GM18858 (cell line): ENCODE data around the gene LARP4.
"Not testable (repeated sequence)": the region's sequence is repeated elsewhere in the genome, so short reads cannot be mapped to it uniquely, and the experiment has no call there.

Source experiments
- ATAC-seq: cut with Tn5 transposase; IDR thresholded peaks from one replicate; pipeline ENCODE4 v1.9.1; 2021; ENCODE audit not compliant: unreplicated experiment

LARP4 gene

DNA sequence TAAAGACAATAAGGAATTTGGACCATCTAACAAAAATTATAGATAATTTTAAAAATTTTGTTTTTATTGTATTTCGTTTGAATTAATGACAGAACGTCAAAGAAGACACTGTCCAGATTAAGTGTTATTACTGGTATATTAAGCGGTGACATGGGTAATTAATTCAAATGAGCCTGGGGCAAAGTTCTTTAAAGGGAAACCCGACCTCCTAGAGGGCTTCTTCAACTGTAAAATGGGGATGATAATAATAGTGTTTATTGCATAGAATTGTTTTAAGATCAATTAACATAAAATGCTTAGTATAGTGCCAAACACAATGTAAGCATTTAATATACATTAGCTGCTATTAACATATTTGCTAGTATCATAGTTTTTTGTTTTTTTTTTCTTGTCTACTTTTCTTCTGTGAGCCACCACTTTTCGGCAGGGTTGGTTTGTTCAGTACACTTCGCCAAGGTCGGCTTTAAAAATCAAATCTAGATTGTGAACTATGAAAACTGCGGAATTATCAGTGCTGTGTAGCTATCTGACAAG, 514 bp upstream of the LARP4 start:
- ATAC-seq = peak; percentile 9

DNA sequence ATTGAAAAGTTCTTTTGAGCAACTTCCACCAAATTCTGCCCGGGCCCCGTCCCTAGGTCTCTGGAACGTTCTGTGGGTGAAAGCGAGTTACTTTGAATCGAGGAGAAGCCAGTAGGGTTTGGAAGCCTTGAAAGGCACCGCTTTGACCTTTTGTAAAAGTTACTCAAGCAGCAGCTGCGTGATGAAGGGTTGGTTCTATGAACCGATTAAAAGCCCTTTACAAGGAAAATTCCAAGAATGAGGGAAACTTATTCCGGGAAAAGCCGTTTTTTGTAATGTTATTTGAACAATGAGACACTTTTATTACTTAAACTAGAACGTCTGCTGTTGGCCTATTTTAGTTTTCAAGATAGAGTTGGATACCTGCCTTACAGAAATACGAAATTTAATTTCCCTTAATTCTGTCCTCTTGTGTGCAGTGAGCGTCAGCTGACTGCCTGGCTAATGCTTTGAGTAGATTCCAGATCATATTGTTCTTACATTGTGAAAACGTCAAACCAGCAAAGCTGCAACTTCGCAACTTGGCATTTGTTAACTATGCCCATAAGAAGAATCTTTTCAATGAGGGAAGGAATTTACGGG, 906 bp downstream of the LARP4 start:
- no peak for ATAC-seq

DNA sequence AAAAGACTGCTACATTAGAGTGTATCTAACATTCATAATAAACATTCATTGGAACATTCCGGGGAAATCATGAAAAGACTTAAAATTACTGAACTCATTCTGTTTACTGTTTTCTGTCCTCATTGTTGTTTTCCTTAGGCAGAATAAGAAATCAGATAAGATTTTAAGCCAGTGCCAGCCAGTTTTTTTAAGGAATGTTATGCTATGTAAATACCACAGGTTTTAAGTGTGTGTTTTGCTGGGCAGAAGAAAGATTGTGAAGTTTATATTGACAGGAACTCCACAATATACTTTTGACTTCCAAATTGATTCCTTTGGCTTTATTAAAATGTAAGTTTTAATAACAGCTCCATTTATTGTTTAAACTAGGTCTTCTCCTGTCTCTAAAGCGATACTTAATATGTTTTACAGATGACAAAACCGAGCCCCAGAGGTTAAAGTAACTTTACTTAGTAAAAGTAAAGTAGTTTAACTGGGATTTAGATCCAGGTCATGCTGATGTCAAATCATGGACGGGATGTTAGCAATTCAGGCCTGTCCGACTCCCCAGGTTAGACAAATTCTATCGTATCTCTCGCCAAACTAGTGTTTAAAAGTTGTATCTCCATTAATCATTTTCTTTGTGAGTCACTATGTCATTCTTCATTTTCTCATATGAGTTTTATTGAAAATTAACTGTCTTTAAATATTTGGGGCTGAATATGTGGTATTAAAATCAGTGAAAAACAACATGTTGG, 1.7 kb downstream of the LARP4 start:
- no peak for ATAC-seq

DNA sequence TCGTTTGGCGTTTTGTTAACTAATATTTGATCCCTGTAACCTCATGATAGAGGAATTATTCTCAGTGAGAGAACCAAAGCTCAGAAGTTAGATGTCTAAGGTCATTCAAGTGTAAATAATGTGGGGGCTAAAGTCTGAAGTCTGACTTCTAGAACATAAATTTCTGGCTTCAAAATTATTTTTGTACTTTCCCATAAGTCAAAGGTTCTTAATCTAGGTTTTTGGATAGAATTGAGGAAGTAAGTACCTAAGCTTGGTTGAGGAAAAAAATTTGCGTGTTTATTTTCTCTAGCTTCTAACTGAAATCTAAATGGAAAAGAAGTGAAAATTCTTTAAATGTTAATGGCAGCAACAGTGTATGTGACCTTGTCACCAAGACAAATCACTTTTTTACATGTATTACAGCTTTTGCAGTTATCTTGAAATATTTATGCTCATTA, 2.3 kb downstream of the LARP4 start:
- no peak for ATAC-seq

DNA sequence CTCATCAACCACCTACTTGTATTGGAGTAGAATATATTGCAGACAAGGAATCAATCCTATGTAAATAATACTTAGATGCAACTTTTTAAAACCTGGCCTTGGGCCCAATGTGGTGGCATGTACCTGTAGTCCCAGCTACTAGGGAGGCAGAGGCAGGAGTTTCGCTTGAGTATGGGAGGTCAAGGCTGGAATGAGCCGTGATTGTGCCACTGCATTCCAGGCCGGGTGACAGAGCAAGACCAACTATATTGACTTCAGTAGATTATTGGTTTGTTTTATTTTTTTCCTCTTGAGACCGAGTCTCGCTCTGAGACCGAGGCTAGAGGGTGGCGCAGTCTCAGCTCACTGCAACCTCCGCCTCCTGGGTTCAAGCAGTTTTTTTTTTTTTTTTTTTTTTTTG, 3.6 kb downstream of the LARP4 start:
- ATAC-seq = no peak

DNA sequence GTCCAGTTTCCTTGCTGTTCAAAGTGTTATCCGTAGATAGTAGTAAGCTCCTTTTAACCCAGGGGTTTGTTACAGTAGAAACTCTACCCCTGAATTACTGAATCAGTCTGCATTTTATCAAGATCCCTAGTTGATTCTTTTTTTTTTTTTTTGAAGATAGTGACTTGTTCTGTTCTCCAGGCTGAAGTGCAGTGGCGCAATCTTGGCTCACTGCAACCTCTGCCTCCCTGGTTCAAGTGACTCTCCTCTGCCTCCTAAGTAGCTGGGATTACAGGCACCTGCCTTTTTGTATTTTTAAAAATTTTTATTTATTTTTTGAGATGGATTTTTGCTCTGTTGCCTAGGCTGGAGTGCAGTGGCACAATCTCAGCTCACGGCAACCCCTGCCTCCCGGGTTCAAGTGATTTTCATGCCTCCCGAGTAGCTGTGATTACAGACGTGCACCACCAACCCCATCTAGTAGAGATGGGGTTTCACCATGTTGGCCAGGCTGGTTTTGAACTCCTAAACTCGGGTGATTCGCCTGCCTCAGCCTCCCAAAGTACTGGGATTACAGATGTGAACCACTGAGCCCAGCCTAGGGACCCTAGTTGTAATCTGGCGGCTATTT, 10.5 kb downstream of the LARP4 start:
- ATAC-seq = no peak

DNA sequence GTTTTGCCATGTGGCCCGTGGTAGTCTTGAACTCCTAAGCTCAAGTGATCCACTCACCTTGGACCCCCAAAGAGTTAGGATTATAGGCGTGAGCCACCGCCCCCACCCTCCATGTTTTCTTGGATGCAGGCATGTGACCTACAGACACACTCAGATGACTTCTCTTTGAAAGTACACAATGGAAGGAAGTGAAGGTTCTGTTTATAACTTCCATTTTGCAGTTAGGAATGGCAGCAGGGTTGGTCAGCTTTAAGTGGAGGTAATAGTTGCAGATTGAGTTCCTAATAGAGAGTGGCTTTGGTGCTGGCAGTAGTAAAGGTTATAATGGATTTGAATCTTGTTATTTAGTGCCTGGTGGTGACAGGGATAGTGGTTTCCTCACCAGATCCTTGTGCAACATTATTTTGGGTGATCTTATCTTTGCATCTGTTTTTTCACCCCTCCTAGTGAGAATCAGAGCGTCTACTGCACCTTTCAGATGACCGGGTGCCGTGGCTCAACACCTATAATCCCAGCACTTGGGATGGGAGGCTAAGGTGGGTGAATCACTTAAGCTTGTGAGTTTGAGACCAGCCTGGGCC, 15.3 kb downstream of the LARP4 start:
- no peak for ATAC-seq

DNA sequence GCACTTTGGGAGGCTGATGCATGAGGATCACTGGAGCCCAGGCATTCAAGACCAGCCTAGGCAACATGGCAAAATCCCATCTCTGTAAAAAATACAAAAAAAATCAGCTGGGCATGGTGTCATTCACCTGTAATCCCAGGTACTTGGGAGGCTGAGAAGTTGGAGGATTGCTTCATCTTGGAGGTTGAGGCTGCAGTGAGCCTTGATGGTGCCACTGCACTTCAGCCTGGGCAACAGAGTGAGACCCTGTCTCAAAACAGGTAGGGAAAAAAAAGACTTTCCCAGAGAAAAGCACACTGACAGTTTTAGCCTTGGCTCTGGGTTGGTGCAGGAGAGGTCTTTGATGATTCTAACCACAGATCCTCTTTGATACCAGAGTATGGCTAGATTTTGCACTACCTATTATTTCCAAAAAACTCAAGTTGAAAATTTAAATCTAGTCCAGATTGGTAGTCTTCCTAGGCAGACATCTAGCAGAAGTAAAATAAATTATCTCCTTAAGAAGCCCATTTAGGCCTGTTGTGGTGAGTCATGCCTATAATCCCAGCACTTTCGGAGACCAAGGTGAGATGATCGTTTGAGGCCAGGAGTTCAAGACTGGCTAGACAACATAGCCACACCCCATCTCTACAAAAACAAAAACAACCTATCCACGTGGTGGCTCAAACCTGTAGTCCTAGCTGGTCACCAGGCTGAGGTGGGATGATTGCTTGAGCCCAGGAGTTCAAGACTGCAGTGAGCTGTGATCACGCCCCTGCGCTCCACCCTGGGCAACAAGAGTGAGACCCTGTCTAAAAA, 18.6 kb downstream of the LARP4 start:
- ATAC-seq = no peak

DNA sequence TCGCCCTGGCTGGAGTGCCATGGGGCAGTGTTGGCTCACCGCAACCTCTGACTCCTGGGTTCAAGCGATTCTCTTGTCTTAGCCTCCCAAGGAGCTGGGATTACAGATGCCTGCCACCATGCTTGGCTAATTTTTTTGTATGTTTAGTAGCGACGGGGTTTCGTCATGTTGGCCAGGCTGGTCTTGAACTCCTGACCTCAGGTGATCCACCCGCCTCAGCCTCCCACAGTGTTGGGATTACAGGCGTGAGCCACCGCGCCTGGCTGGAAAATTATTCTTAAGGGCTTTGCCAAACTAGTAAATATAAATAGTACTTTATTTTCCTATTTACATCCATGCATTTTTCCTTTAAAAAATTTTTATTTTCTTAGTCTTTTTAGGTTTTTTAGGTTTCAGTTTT, 22.2 kb downstream of the LARP4 start:
- ATAC-seq = not testable (repeated sequence)

DNA sequence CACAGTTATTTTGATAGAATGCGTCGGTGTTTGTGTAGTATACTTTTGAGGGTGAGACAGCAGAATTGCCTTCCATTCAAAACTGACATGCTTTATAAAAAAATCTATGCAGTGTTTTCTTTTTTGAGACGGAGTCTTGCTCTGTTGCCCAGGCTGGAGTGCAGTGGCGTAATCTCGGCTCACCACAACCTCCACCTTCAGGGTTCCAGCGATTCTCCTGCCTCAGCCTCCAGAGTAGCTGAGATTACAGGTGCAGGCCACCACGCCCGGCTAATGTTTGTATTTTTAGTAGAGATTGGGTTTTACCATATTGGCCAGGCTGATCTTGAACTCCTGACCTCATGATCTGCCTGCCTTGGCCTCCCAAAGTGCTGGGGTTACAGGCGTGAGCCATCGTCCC, 22.7 kb downstream of the LARP4 start:
- not testable (repeated sequence) for ATAC-seq

DNA sequence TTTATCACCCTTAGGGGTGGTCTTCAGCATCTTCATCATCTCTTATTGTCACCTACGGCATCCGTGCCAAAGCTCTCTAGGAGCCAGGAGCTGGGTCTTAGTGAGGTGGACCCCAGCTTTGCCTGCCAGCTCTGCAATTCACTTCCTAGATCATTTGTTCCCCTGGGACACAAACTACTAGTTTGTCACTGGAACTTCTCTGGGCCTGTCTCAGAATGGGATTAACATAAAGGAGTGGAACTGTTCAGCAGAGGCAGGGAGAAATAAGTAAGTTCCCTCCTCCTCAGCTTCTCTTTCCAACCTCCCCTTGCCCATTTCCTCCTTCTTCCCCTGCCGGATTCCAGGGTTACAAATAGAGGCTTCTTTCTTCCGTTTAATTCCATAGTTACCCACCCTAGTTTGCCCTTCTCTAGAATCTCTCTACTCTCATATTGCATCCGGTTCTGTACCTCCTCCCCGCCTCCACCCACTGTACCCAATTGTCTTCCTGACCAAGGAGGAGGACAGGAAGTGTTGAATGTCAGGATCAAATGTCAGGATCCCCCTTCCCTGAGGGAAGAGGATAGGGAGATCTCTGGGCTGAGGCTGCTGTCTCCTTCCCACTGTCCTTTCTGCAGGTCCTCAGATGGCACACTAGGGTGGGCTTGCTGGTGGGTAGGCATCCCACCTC, 25.0 kb downstream of the LARP4 start:
- no peak for ATAC-seq

DNA sequence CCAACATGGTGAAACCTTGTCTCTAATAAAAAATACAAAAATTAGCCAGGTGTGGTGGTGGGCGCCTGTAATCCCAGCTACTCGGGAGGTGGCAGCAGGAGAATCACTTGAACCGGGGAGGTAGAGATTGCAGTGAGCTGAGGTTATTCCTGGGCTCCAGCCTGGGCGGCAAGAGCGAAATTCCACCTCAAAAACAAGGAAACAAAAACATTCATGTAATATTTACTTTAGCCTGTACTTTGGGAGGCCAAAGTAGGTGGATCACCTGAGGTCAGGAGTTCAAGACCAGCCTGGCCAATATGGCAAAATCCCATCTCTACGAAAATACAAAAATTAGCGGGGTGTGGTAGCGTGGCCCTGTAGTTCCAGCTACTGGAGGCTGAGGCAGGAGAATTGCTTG, 31.0 kb downstream of the LARP4 start:
- ATAC-seq = not testable (repeated sequence)

DNA sequence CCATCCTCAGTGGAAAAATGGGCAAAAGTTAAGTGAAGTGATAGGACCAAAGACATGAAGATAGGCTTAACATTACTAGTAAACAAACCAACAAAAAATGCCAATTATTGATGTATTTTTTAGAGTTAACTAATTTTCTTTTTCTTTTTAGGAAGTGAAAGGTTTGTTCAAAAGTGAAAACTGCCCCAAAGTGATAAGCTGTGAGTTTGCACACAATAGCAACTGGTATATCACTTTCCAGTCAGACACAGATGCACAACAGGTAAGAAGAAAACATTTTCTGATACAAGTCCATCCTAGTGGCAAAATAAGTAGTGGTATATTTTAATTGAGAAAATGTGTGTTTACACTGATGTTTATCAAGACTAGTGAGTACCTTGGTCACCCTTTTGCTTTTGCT, 39.6 kb downstream of the LARP4 start:
- ATAC-seq = no peak

DNA sequence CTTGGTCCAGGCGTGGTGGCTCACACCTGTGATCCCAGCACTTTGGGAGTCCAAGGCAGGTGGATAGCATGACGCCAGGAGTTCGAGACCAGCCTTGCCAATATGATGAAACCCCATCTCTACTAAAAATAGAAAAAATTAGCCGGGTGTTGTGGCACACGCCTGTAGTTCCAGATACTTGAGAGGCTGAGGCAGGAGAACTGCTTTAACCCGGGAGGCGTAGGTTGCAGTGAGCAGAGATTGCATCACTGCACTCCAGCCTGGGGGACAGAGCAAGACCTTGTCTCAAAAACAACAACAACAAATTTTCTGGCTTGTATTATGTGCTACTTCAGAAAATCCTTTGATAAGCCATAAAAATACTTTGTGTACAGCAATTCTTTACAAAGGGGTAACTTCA, 41.1 kb downstream of the LARP4 start:
- no peak for ATAC-seq

DNA sequence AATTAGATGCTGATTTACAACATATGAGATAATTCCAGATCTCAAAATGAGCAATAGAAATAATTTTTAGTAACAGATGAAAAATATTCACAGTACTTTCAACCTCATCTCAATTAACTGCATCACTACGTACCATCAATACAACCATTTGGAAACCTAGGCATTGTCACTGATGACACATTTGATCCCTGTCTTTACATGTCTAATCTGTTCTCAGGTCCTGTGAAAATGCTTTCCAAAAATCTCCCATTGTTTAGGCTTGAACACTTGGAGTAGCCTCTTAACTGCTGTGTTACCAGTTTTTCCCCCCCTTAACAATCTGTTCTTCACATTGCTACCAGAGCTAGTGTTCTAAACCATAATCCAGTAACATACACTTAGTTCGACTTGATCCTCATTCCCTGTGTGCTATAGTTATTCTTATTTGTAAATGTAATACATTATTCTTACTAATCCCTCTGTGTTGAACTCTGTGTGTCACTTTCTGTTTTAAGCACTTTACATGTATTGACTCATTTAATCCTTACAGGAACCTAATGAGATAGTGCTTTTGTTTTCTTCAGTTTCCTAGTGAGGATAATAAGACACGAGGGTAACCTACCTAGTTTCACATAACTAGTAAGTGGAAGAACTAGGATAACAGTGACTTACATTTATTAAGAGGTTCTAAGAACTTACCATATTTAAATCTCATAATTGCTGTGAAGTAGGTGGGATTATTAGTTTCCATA, 41.7 kb downstream of the LARP4 start:
- peak; percentile 37 for ATAC-seq

DNA sequence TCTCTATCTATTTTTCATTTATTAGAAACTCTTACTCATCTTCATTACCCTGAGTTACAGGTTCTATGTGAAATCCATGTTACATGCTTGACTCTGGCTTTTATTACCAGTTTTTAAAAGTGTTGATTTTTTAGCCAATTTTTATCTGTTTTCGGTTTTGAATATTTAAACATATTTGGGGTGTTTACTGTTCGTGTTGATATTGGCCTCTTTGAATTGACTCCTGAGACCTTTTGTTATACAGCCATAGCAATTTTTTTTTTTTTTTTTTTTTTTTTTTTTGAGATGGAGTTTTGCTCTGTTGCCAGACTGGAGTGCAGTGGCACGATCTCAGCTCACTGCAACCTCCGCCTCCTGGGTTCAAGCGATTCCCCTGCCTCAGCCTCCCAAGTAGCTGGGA, 49.0 kb downstream of the LARP4 start:
- not testable (repeated sequence) for ATAC-seq

DNA sequence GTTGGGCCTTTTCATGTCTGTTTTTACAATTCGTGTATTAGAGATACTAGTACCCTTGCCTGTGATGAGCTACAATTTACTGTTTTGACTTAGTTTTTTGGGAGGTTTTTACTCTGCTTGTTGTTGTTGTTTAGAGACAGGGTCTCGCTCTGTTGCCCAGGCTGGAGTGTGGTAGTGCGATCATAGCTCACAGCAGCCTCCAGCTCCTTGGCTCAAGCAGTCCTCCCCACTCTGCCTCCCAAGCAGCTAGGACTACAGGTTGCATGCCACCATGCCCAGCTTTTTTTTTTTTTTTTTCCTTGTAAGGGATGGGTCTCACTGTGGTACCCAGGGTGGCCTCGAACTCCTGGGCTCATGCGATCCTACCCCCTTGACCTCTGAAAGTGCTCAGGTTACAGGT, 52.1 kb downstream of the LARP4 start:
- no peak for ATAC-seq

DNA sequence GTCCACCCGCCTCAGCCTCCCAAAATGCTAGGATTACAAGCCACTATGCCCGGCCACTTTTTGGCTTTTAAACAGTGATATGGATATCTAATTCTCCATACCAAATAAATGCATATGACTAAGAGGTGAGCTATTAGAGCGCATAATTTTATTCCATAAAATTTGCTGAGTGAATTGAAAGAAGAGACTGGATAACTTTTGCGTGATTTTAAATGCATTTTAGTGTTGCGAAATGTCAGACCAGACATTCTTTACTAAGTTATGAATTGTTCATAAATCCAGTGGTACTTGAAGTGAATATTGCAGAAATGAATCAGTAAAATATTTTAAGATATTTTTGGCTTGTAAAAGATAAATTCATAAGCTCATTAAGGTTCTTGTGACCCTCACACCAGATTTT, 53.2 kb downstream of the LARP4 start:
- ATAC-seq = no peak

DNA sequence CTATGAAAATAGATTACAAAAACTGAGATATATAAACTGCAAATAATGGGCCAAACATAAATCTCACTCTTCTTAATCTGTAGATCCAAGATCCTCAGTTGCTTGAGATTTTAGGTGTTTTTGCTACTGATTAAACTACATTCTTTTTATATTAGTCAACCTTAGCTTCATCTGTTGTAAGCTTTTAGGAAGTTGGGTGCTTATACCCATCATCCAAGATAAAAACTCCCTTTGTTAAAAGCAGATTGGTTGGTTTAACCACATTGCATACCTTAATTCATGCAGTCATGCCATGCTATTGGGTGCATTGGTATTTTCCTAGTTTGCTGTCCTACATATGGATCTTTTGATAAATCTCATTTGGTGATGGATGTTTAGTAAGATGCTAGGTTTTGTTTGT, 57.9 kb downstream of the LARP4 start:
- no peak for ATAC-seq

DNA sequence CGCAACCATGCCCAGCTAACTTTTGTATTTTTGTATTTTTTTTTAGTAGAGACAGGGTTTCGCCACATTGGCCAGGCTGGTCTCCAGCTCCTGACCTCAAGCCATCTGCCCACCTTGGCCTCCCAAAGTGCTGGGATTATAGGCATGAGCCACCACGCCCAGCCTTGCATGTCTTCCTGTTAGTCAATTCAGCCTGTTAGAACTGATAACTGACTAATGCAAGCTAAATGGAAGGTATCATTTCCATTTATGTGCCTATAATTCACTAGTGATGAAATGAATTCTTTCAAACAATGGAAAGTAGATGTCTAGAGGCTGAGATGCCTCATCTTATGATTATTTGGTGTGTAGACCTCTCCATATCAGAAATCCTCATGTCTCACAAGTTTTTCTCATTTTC, 66.8 kb downstream of the LARP4 start:
- no peak for ATAC-seq
